ENCODE measurements around the gene LRP1B.

LRP1B gene

GRCh38 chr2:140186313-140186712 is 1944.5 kb downstream of the LRP1B start:
- TF ChIP-seq ZNF274 (IDR thresholded peaks at IDR 0.05; ENCODE audit: low read depth, low read length) = no peak
- H3K4me3 ChIP-seq (ENCODE audit: low read length) = no peak overlapping the region

- no peak for TF ChIP-seq ZNF274 (IDR thresholded peaks at IDR 0.05; ENCODE audit: low read depth, low read length)
These were observed 1945.7 kb downstream of the LRP1B start for GRCh38 chr2:140185076-140185475.

GRCh38 chr2:140183056-140183765 is 1947.6 kb downstream of the LRP1B start:
- TF ChIP-seq ZNF274 (IDR thresholded peaks at IDR 0.05; ENCODE audit: low read depth, low read length) = no peak
- no peak overlapping the region for H3K4me3 ChIP-seq (ENCODE audit: low read length)

More at GRCh38 chr2:140185076-140185475, 1945.7 kb downstream of the LRP1B start:
- H3K4me3 ChIP-seq (ENCODE audit: low read length) = no peak overlapping the region

Data from GM08714 (cell line).